Measurements from ENCODE around the gene CD55.
"Not testable (repeated sequence)": the region's sequence is repeated elsewhere in the genome, so short reads cannot be mapped to it uniquely, and the experiment has no call there.

The CD55 gene

DNA sequence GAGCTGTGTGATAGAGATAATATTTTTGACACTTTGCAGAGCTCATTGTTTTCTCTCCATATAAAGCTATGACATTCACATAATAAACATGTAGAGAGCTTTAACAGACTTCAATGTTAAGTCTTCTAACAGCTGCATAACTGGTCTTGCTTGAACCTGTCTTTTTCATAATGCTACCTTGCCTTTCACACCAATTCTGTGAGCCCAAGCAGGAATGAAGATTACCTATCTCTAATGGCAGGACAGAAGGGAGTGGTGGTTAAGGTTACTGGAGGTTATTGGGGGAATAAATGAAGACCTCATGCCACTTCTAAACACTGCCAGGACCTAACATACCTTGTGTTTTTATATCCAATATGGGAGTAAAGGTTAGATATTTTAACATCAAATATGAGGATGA lies 2.3 kb upstream of the CD55 start:
- Histone ChIP-seq H3K36me3 (ENCODE audit: insufficient read depth, low read length) (no peaks in the 10 kb centered on the region), H3K9me3 (ENCODE audit: insufficient read depth, low read depth, low read length) (no peaks in the 10 kb centered on the region), H2AFZ (ENCODE audit: low read length) (no peak overlapping the region), H4K20me1 (ENCODE audit: insufficient read depth, low read length, poor library complexity, severe bottlenecking) (peaks cover 5% of the 10 kb centered on the region), H3K79me2 (ENCODE audit: insufficient read depth, low read length) (peaks cover 19% of the 10 kb centered on the region), H3F3A (ENCODE audit: low read depth) (no peaks in the 10 kb centered on the region), H3K9me2 (replicated peaks; ENCODE audit: low read depth, low read length) (no peaks in the 10 kb centered on the region), H3K4me3 (ENCODE audit: low read length, poor library complexity, severe bottlenecking) (no peak overlapping the region), H3K4me2 (ENCODE audit: low read depth, low read length, poor library complexity, severe bottlenecking) (no peak overlapping the region), H3K27me3 (ENCODE audit: insufficient read depth, low read length, poor library complexity, severe bottlenecking) (no peaks in the 10 kb centered on the region), H3K9ac (ENCODE audit: low read depth, low read length, poor library complexity, severe bottlenecking) (no peak overlapping the region), H3K4me1 (ENCODE audit: insufficient read depth, low read length, poor library complexity, severe bottlenecking) (peaks cover 20% of the 10 kb centered on the region)
- TF ChIP-seq, protein P1, sequence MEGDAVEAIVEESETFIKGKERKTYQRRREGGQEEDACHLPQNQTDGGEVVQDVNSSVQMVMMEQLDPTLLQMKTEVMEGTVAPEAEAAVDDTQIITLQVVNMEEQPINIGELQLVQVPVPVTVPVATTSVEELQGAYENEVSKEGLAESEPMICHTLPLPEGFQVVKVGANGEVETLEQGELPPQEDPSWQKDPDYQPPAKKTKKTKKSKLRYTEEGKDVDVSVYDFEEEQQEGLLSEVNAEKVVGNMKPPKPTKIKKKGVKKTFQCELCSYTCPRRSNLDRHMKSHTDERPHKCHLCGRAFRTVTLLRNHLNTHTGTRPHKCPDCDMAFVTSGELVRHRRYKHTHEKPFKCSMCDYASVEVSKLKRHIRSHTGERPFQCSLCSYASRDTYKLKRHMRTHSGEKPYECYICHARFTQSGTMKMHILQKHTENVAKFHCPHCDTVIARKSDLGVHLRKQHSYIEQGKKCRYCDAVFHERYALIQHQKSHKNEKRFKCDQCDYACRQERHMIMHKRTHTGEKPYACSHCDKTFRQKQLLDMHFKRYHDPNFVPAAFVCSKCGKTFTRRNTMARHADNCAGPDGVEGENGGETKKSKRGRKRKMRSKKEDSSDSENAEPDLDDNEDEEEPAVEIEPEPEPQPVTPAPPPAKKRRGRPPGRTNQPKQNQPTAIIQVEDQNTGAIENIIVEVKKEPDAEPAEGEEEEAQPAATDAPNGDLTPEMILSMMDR (conservative IDR thresholded peaks at IDR 0.05; ENCODE audit: low read length), result no peak
- TF ChIP-seq EZH2phosphoT487 (IDR thresholded peaks at IDR 0.05; ENCODE audit: borderline replicate concordance), result no peak

DNA sequence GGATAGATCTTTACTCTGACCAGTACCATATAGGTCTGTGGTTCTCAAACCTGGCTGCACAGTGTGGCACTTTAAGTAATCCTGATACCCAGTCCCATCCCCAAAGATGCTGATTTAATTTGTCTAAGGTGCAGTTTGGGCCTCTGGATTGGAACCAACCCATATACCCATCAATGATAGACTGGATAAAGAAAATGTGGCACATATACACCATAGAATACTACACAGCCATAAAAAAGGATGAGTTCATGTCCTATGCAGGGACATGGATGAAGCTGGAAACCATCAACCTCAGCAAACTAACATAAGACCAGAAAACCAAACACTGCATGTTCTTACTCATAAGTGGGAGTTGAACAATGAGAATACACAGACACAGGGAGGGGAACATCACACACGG lies 1.4 kb upstream of the CD55 start:
- H3K9ac ChIP-seq (ENCODE audit: low read depth, low read length, poor library complexity, severe bottlenecking); H3K27me3 ChIP-seq (ENCODE audit: insufficient read depth, low read length, poor library complexity, severe bottlenecking); H3K4me2 ChIP-seq (ENCODE audit: low read depth, low read length, poor library complexity, severe bottlenecking): not testable (repeated sequence)

DNA sequence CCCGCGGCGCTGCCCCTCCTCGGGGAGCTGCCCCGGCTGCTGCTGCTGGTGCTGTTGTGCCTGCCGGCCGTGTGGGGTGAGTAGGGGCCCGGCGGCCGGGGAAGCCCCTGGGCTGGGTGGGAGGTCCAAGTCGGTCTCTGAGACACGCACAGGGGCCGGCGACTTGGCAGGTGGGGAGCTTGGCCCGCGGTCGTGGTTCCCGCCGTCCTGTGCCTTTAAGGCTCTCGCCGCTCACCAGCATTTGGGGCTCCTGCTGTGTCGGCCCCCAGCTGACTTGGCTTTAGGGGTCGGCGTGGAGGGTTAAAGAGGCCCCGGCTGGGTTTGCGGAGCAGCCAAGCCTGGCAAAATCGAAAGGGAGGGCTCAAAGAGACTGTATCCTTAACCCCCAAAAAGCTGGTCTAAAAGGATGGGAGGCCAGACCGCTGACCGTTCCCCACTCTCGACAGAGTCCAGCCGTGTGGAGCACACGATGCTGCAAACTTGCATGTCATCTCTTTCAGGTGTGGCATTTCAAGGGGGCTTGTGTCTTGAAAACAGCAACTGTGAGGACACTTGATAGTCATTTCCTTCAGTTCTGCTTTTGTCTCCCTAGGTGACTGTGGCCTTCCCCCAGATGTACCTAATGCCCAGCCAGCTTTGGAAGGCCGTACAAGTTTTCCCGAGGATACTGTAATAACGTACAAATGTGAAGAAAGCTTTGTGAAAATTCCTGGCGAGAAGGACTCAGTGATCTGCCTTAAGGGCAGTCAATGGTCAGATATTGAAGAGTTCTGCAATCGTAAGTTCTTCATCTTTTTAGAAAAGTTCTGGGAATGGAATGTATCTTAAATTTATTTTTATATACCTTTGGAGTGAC lies 540 bp downstream of the CD55 start:
- peaks cover 19% of the 10 kb centered on the region for H3K79me2 ChIP-seq (ENCODE audit: insufficient read depth, low read length)
- H2AFZ ChIP-seq (ENCODE audit: low read length), result peak overlapping the region; percentile 87
- peak overlapping the region; percentile 87 for H3K9ac ChIP-seq (ENCODE audit: low read depth, low read length, poor library complexity, severe bottlenecking)
- no peaks in the 10 kb centered on the region for H3K9me2 ChIP-seq (replicated peaks; ENCODE audit: low read depth, low read length)
- H3K27me3 ChIP-seq (ENCODE audit: insufficient read depth, low read length, poor library complexity, severe bottlenecking), result no peaks in the 10 kb centered on the region
- no peaks in the 10 kb centered on the region for H3F3A ChIP-seq (ENCODE audit: low read depth)
- H3K4me1 ChIP-seq (ENCODE audit: insufficient read depth, low read length, poor library complexity, severe bottlenecking), result peaks cover 20% of the 10 kb centered on the region
- no peaks in the 10 kb centered on the region for H3K9me3 ChIP-seq (ENCODE audit: insufficient read depth, low read depth, low read length)
- peak overlapping the region; percentile 89 for H3K4me2 ChIP-seq (ENCODE audit: low read depth, low read length, poor library complexity, severe bottlenecking)
- H3K36me3 ChIP-seq (ENCODE audit: insufficient read depth, low read length), result peaks cover 4% of the 10 kb centered on the region; the same call in 1 of the 2 replicates
- no peak for TF ChIP-seq EZH2phosphoT487 (IDR thresholded peaks at IDR 0.05; ENCODE audit: borderline replicate concordance)
- TF ChIP-seq, protein P1 (conservative IDR thresholded peaks at IDR 0.05; ENCODE audit: low read length), result no peak
- H3K4me3 ChIP-seq (ENCODE audit: low read length, poor library complexity, severe bottlenecking), result peak overlapping the region; percentile 87
- H4K20me1 ChIP-seq (ENCODE audit: insufficient read depth, low read length, poor library complexity, severe bottlenecking), result peaks cover 5% of the 10 kb centered on the region

More for the DNA sequence above, 1.4 kb upstream of the CD55 start:
- not testable (repeated sequence) for H4K20me1 ChIP-seq (ENCODE audit: insufficient read depth, low read length, poor library complexity, severe bottlenecking); H3F3A ChIP-seq (ENCODE audit: low read depth); H3K36me3 ChIP-seq (ENCODE audit: insufficient read depth, low read length); H3K9me3 ChIP-seq (ENCODE audit: insufficient read depth, low read depth, low read length); H3K9me2 ChIP-seq (replicated peaks; ENCODE audit: low read depth, low read length); H3K4me3 ChIP-seq (ENCODE audit: low read length, poor library complexity, severe bottlenecking); H2AFZ ChIP-seq (ENCODE audit: low read length)
- peaks cover 19% of the 10 kb centered on the region for H3K79me2 ChIP-seq (ENCODE audit: insufficient read depth, low read length)
- peaks cover 20% of the 10 kb centered on the region for H3K4me1 ChIP-seq (ENCODE audit: insufficient read depth, low read length, poor library complexity, severe bottlenecking)

Measured in Loucy (cell line).